GM18505 (cell line): Measurements from ENCODE around the gene ARHGEF2.

ENCODE experiments used
- ATAC-seq: cut with Tn5 transposase; IDR thresholded peaks from one replicate; pipeline ENCODE4 v1.9.1; 2021; ENCODE audit not compliant: unreplicated experiment
- POLR2A ChIP-seq: IDR thresholded peaks from 4 replicates; pipeline ENCODE4 v1.6.1; 2011; ENCODE audit warnings: borderline replicate concordance; ENCODE audit not compliant: insufficient read depth, insufficient read length; ENCODE audit errors: extremely low read depth

The ARHGEF2 gene

DNA sequence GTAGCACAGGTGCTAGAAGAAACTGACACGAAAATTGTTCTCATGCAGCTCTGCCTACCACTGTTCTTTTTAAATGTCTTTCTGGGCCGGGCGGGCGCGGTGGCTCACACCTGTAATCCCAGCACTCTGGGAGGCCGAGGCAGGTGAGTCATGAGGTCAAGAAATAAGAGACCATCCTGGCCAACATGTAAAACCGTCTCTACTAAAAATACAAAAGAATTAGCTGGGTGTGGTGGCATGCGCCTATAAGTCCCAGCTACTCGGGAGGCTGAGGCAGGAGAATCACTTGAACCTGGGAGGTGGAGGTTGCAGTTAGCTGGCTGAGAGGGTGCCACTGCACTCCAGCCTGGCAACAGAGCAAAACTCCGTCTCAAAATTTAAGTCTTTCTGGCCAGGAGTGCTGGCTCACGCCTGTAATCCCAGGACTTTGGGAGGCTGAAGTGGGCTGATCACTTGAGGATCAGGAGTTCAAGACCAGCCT is 66.3 kb downstream of the ARHGEF2 start:
- no peak for ATAC-seq

DNA sequence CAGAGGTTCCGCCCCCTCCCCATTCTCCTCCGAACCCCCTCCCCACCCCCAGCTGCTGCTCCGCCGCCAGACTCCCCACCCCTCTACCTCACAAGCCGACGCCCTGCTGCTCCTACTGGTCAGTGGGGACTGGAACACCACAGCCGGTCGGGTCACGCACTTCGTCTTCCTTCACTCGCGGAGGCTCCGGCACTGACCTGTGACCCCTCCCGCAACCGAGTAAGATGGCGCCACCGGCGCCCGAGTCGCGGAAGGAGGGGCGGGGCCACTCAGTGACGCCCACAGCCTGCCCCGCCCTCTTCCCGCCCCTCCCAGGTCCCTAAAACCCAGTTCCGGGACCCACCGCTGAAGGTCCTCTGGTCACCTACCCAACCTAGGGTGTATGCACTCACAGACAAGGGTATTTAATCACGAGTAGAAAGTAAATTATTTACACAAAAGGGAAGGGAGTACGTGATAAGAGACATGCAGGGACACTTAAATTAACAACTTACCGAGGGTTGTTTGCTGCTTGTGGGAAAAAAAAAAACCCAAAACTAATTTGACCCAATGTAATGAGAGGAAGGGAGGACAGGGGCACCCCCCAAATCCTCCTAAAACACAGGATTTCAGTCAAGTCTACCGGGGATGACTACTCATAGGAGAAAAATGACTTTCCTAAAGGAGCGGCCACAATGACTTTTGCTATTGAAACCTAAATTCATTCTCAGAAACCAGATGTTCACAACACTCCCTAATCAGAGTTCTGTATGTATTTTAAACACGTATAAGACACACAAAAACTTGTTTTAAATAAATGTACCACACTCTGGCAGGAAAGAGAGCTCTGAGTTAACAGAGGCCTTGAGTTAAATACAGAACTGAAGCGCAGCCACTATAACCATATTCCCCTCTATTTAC is 66.9 kb downstream of the ARHGEF2 start, which contains the start of gene RIT1:
RIT1 (minus strand) TSS at position 194 of the 900 bp plus-strand sequence. CDS start 588 bp downstream, outside the sequence.
- ATAC-seq, result peak; percentile 76
- TF ChIP-seq POLR2A, result peak; percentile 82

More for the DNA sequence above, 66.3 kb downstream of the ARHGEF2 start:
- TF ChIP-seq POLR2A, result no peak

DNA sequence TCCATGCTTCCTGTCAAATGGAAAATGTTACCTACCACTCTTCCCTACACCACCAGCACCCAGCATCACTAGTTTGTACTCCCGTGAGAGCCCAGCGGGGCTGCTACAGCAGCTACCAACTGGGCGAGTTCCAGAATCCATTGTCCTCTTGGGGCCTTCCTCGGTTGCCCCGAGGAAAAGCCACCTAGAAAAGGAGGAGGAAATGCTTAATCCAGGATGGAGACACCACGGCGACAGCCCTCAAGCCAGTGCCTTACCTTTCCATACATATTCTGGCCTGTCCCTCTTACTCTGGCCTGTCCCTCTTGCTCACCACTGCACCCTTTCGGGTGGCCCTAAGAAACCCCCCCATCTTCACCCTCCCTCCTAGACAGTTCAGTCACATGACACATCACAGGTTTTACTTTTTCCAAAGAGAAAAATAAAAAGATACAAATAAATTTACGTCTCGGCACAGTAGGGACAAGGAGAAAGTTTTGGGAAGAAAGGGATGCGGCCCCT is 67.7 kb downstream of the ARHGEF2 start:
- ATAC-seq, result peak; percentile 16

DNA sequence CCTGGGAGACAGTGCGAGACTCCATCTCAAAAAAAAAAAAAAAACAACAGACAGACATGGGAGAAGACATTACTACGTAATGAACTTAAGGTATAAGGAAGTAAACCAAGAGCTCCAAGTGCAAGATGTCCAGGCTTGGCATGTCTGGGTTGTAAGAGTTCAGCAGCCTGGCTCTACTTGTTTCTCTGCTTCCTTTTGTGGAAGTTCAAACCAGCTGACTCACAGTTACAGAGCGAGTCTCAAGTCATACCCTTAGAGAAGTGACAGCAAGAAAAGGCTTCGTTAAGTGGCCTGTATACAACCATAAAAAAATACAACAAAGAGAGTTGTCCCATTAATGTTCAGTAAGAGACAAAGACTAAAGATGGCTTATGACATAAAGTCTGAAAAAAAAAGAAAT is 68.5 kb downstream of the ARHGEF2 start:
- no peak for ATAC-seq
- TF ChIP-seq POLR2A, result no peak

More for the DNA sequence above, 67.7 kb downstream of the ARHGEF2 start:
- no peak for TF ChIP-seq POLR2A

DNA sequence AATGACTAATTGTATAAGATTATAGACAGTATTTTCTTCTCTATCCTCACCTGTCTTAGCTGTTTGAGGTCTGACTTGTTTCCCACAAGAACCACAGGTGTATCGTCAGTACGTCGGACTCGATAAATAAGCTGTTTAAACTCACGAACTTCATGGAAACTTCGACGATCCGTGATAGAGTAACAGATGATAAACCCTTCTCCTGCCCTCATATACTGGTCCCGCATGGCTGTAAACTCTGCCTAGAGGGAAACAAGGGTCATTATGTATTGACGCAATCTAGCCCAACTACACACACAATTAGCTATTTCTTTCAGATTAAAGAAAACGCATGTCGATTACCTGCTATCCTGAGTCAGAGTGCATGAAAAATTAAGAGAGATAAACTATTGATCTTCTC is 74.1 kb downstream of the ARHGEF2 start:
- no peak for ATAC-seq
- TF ChIP-seq POLR2A, result no peak

DNA sequence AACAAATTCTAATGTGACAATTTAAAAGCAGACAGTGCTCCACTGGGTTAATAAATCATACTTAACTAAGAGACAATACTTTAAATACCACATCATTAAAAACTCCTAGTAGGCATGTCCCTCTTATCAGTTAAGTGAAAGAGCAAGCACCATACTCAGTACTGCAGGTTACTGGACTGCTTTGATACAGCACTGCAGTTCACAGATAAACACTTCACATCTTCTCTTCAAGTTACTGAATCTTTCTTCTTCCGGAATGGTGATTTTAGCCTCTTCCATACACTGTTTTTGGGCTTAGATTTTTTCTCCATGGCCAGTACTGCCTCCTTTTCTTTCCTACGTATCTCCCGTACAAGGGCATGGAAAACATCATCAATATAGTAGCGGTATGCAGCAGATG is 78.2 kb downstream of the ARHGEF2 start:
- no peak for TF ChIP-seq POLR2A
- ATAC-seq, result no peak

DNA sequence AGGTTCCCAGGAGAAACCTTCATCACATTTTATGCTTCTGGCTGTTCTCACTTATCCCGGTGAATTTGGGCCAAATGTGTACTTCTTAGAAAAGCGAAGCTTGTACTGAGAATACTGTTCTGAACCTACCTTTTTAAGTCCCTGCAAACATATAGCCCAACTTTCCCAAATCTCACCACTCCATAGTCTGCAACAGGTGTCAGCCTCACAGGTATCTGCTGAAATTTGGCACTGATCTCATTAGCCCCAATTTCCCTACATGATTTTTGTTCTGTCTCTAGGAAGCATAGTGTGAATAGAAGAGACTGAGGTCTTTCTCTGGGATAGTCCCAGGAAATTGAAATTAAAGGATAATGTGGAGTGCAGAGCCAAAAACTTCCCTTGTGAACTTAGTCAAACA is 78.7 kb downstream of the ARHGEF2 start:
- ATAC-seq, result no peak
- TF ChIP-seq POLR2A, result no peak

DNA sequence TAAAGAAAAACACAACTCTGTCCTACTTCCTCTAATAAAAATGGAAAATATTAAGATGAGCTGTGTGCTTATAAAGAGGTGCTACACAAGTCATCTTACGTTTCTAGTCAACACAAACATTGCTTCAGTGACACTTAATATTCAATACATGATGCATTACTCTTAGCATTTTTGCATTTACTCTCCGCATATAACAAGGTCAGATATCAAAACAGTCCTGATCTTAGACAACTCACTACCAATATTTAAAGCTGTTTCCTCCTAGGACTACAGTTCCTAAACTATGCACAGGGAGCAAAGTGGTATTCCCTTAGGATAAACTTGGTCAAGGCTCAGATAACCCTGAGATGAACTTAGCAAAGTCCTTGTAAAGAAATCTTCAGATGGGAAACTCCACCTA is 79.5 kb downstream of the ARHGEF2 start:
- ATAC-seq, result no peak
- no peak for TF ChIP-seq POLR2A

DNA sequence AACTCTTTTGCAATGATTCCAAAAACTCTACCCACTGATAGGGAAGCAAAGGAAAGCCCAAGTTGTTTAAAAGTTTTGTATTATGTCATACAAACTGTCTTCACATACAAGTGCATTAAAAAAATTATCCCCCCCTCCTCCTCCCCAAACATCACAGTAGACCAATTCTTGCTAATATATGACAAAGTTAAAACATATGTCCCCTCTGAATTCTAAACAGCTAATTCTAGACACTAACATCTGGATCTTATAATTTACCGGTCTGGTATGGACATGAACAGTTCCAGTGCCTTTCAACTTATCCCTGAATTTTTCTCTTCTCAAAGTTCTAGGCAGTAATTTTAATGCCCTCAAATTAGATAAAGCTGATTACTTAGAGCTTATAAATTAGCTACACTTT is 80.6 kb downstream of the ARHGEF2 start:
- no peak for ATAC-seq
- TF ChIP-seq POLR2A, result no peak
